GM18505 (cell line): ENCODE measurements around the gene LRRC51.

Experiments
- ATAC-seq: cut with Tn5 transposase; IDR thresholded peaks from one replicate; pipeline ENCODE4 v1.9.1; 2021; ENCODE audit not compliant: unreplicated experiment
- POLR2A ChIP-seq: IDR thresholded peaks from 4 replicates; pipeline ENCODE4 v1.6.1; 2011; ENCODE audit warnings: borderline replicate concordance; ENCODE audit not compliant: insufficient read depth, insufficient read length; ENCODE audit errors: extremely low read depth

The LRRC51 gene

GRCh38 chr11:72080326-72081183, at the start of gene LRRC51, which contains the start of gene NUMA1:
TSS of gene LRRC51 (plus strand) at chr11:72080850. CDS start at chr11:72089084, 8,234 bp downstream.
TSS of gene NUMA1 (minus strand) at chr11:72080542. CDS start at chr11:72035943, 44,599 bp downstream.
- TF ChIP-seq POLR2A, result peak; percentile 74
- ATAC-seq, result peak; percentile 94

- no peak for TF ChIP-seq POLR2A
- no peak for ATAC-seq
Measured at GRCh38 chr11:72036687-72037086, 44.0 kb upstream of the LRRC51 start.

GRCh38 chr11:72037554-72038311, 42.9 kb upstream of the LRRC51 start:
- no peak for TF ChIP-seq POLR2A

GRCh38 chr11:72038491-72038890, 42.2 kb upstream of the LRRC51 start:
- no peak for TF ChIP-seq POLR2A
- ATAC-seq, result no peak

More at GRCh38 chr11:72037554-72038311, 42.9 kb upstream of the LRRC51 start:
- ATAC-seq, result no peak

GRCh38 chr11:72039031-72039855, 41.4 kb upstream of the LRRC51 start:
- no peak for TF ChIP-seq POLR2A
- no peak for ATAC-seq

- no peak for ATAC-seq
- no peak for TF ChIP-seq POLR2A
Measured at GRCh38 chr11:72039856-72040401, 40.7 kb upstream of the LRRC51 start.

GRCh38 chr11:72040491-72041363, 39.9 kb upstream of the LRRC51 start:
- TF ChIP-seq POLR2A, result peak; percentile 46
- ATAC-seq, result no peak

GRCh38 chr11:72041364-72042063, 39.1 kb upstream of the LRRC51 start:
- ATAC-seq, result no peak

GRCh38 chr11:72042064-72042745, 38.4 kb upstream of the LRRC51 start:
- no peak for ATAC-seq
- no peak for TF ChIP-seq POLR2A

More at GRCh38 chr11:72041364-72042063, 39.1 kb upstream of the LRRC51 start:
- peak; percentile 53 for TF ChIP-seq POLR2A

- no peak for ATAC-seq
- TF ChIP-seq POLR2A, result no peak
Measured at GRCh38 chr11:72045849-72046248, 34.8 kb upstream of the LRRC51 start.
